IMR-90 (cell line): ENCODE results near the gene RALGPS1. TPM values are rescaled to one million over a fixed set of nuclear protein-coding genes. Genes with fewer than 3 reads are reported as not detected.

Experiments
- ATAC-seq: fragments of 200-7000 bp; cut with Tn5 transposase; 2 replicates; pipeline ENCODE4 v1.9.1; 2020; ENCODE audit warnings: low read depth, mild to moderate bottlenecking, moderate library complexity
- BruUV-seq: library from RNA; stranded (reverse); fragments of 400-500 nt; replicated peaks from 2 replicates; lab custom pipeline; 2021; lab: Mats Ljungman, UMichigan
- CTCF ChIA-PET: fragments of 300-600 bp; formaldehyde crosslinking; extraction: SDS; loops from one replicate; lab custom pipeline; 2021; ENCODE audit warnings: antibody characterized with exemption; lab: Yijun Ruan, JAX
- POLR2A ChIA-PET: fragments of 300-600 bp; sonication (Branson Sonifier 250); formaldehyde crosslinking; loops from one replicate; lab custom pipeline; 2022; ENCODE audit warnings: antibody characterized with exemption; ENCODE audit not compliant: unreplicated experiment; lab: Charles Lee
- DNase-seq: peaks from one replicate; pipeline ENCODE4 v3.0.0; 2013
- H2AFZ ChIP-seq: replicated peaks from 2 replicates; pipeline ENCODE3; 2013; ENCODE audit warnings: low read length, mild to moderate bottlenecking; ENCODE audit not compliant: poor library complexity
- H2AK5ac ChIP-seq: 2 replicates; pipeline ENCODE4 v1.6.1; 2013; ENCODE audit warnings: low read depth, low read length, inconsistent platforms
- H2AK9ac ChIP-seq: replicated peaks from 2 replicates; pipeline ENCODE3; 2013; ENCODE audit warnings: mild to moderate bottlenecking, low read depth, low read length, moderate library complexity; ENCODE audit not compliant: poor library complexity
- H2BK120ac ChIP-seq: 2 replicates; pipeline ENCODE4 v1.6.1; 2013; ENCODE audit warnings: low read depth, low read length, inconsistent platforms
- H2BK15ac ChIP-seq: 3 replicates; pipeline ENCODE4 v1.6.1; 2013; ENCODE audit warnings: low read depth, low read length, inconsistent platforms
- H2BK20ac ChIP-seq: 2 replicates; pipeline ENCODE4 v1.6.1; 2013; ENCODE audit warnings: low read depth, mild to moderate bottlenecking, inconsistent platforms, low read length, moderate library complexity
- H2BK5ac ChIP-seq: 2 replicates; pipeline ENCODE4 v1.6.1; 2013; ENCODE audit warnings: mild to moderate bottlenecking, low read depth, low read length, inconsistent platforms; ENCODE audit not compliant: poor library complexity, severe bottlenecking
- H3K14ac ChIP-seq: replicated peaks from 2 replicates; pipeline ENCODE4 v1.6.1; 2013; ENCODE audit warnings: low read depth, low read length, inconsistent platforms
- H3K18ac ChIP-seq: 2 replicates; pipeline ENCODE4 v1.6.1; 2013; ENCODE audit warnings: low read depth, low read length, control low read depth
- H3K23ac ChIP-seq: 2 replicates; pipeline ENCODE4 v1.6.1; 2013; ENCODE audit warnings: low read depth, low read length, inconsistent platforms
- H3K27ac ChIP-seq: 2 replicates; pipeline ENCODE4 v1.5.1; 2013; ENCODE audit warnings: mild to moderate bottlenecking, control low read depth, low read length; ENCODE audit not compliant: insufficient read depth
- H3K27me3 ChIP-seq: 2 replicates; pipeline ENCODE4 v1.6.1; 2013; ENCODE audit warnings: low read length; ENCODE audit not compliant: control insufficient read depth, insufficient read depth
- H3K36me3 ChIP-seq: 2 replicates; pipeline ENCODE4 v1.6.1; 2013; ENCODE audit warnings: low read length, mixed read lengths; ENCODE audit not compliant: control insufficient read depth, insufficient read depth
- H3K4ac ChIP-seq: 2 replicates; pipeline ENCODE4 v1.6.1; 2013; ENCODE audit warnings: low read depth, low read length, inconsistent platforms
- H3K4me1 ChIP-seq: 2 replicates; pipeline ENCODE4 v1.6.1; 2013; ENCODE audit warnings: low read length, mixed read lengths; ENCODE audit not compliant: control insufficient read depth, insufficient read depth
- H3K4me2 ChIP-seq: 2 replicates; pipeline ENCODE4 v1.6.1; 2013; ENCODE audit warnings: low read depth, mild to moderate bottlenecking, control low read depth, low read length, moderate library complexity
- H3K4me3 ChIP-seq: 2 replicates; pipeline ENCODE4 v1.5.1; 2013; ENCODE audit warnings: low read depth, mild to moderate bottlenecking, control low read depth, low read length, moderate library complexity; ENCODE audit not compliant: insufficient read depth
- H3K56ac ChIP-seq: 2 replicates; pipeline ENCODE4 v1.6.1; 2013; ENCODE audit warnings: low read length, inconsistent platforms; ENCODE audit not compliant: insufficient read depth; ENCODE audit errors: extremely low read depth
- H3K79me1 ChIP-seq, 2 experiments: 2 replicates each; pipeline ENCODE4 v1.6.1; 2013; ENCODE audit warnings: low read length in 2 of 2, inconsistent platforms in 1 of 2, low read depth in 1 of 2
- H3K9ac ChIP-seq: 2 replicates; pipeline ENCODE4 v1.6.1; 2013; ENCODE audit warnings: low read depth, low read length, control low read depth
- H3K9me1 ChIP-seq: 2 replicates; pipeline ENCODE4 v1.6.1; 2013; ENCODE audit warnings: low read length, inconsistent platforms; ENCODE audit not compliant: insufficient read depth
- H3K9me3 ChIP-seq: 2 replicates; pipeline ENCODE4 v1.6.1; 2013; ENCODE audit warnings: low read length; ENCODE audit not compliant: control insufficient read depth, insufficient read depth
- H4K20me1 ChIP-seq: 2 replicates; pipeline ENCODE4 v1.6.1; 2013; ENCODE audit warnings: low read length, inconsistent platforms; ENCODE audit not compliant: insufficient read depth
- H4K5ac ChIP-seq: 2 replicates; pipeline ENCODE4 v1.6.1; 2013; ENCODE audit warnings: mild to moderate bottlenecking, low read depth, low read length, control low read depth
- H4K8ac ChIP-seq, 2 experiments: 2 replicates each; pipeline ENCODE4 v1.6.1; 2013; ENCODE audit warnings: low read depth in 2 of 2, low read length in 2 of 2, control low read depth in 1 of 2, inconsistent platforms in 1 of 2
- H4K91ac ChIP-seq: 2 replicates; pipeline ENCODE4 v1.6.1; 2013; ENCODE audit warnings: low read depth, low read length, inconsistent platforms; ENCODE audit not compliant: insufficient read depth
- BHLHE40 ChIP-seq: fragments of 150-350 bp; IDR thresholded peaks from 2 replicates; pipeline ENCODE4 v1.6.1; 2016; ENCODE audit warnings: mild to moderate bottlenecking, low read depth, low read length
- CTCF ChIP-seq: conservative IDR thresholded peaks from 2 replicates; pipeline ENCODE4 v1.5.1; 2012; ENCODE audit warnings: mild to moderate bottlenecking, low read depth, low read length, improper control_type of control experiment
- ELK1 ChIP-seq: fragments of 150-350 bp; IDR thresholded peaks from 2 replicates; pipeline ENCODE4 v1.6.1; 2016; ENCODE audit warnings: low read depth, mild to moderate bottlenecking, low read length, moderate library complexity, borderline replicate concordance
- FOS ChIP-seq: fragments of 150-350 bp; IDR thresholded peaks from 2 replicates; pipeline ENCODE4 v1.6.1; 2016; ENCODE audit warnings: low read depth, low read length
- MAZ ChIP-seq: IDR thresholded peaks from 2 replicates; pipeline ENCODE4 v1.6.1; 2012; ENCODE audit warnings: low read depth, mild to moderate bottlenecking, low read length, improper control_type of control experiment, moderate library complexity, borderline replicate concordance
- NFE2L2 ChIP-seq: fragments of 150-350 bp; IDR thresholded peaks from 2 replicates; pipeline ENCODE4 v1.6.1; 2016; ENCODE audit warnings: low read depth, mild to moderate bottlenecking, low read length
- POLR2A ChIP-seq: IDR thresholded peaks from 2 replicates; pipeline ENCODE4 v1.6.1; 2012; ENCODE audit warnings: mild to moderate bottlenecking, low read depth, low read length
- RAD21 ChIP-seq: IDR thresholded peaks from 2 replicates; pipeline ENCODE4 v1.6.1; 2012; ENCODE audit warnings: low read length, improper control_type of control experiment
- RCOR1 ChIP-seq: IDR thresholded peaks from 2 replicates; pipeline ENCODE4 v1.6.1; 2012; ENCODE audit warnings: mild to moderate bottlenecking, low read length, improper control_type of control experiment; ENCODE audit not compliant: insufficient replicate concordance
- WGBS, 2 experiments: methylation state at CpG; one replicate each; pipeline versions ENCODE4 v1.1.5 to v1.1.7; 2013; ENCODE audit warnings: missing lambda C conversion rate in 2 of 2; ENCODE audit not compliant: insufficient read length in 1 of 2; ENCODE audit errors: extremely low coverage in 2 of 2; 5-methylcytosine and 5-hydroxymethylcytosine counted together
- dilution Hi-C: fragments of 300-500 bp; cut with HindIII; formaldehyde crosslinking; loops from one replicate; pipeline ENCODE4 v1.14.3; 2018; ENCODE audit warnings: low sequenced_read_pairs; ENCODE audit not compliant: unreplicated experiment
- in situ Hi-C: fragments of 300-500 bp; cut with MboI; formaldehyde crosslinking; loops from 3 replicates; pipeline ENCODE4 v1.14.3; 2019; ENCODE audit warnings: low sequenced_read_pairs, inconsistent platforms, mixed read lengths
- intact Hi-C: fragments of 100-400 bp; cut with micrococcal nuclease; formaldehyde crosslinking; loops from 2 replicates; pipeline ENCODE4 v1.10.0; 2022
- polyA plus RNA-seq, 3 experiments: library from polyadenylated mRNA; depleted of rRNA; stranded (reverse); fragments of >200 nt; gene quantifications; 2 replicates each; pipeline ENCODE4 v1.2.3, GENCODE V29; 2012; ENCODE audit warnings: low replicate concordance in 1 of 3
- total RNA-seq: library from RNA; depleted of rRNA; stranded (reverse); fragments of >200 nt; gene quantifications from 2 replicates; pipeline ENCODE4 v1.2.3, GENCODE V29; 2012

Gene RALGPS1
- total and polyA plus RNA-seq, 2 of the 4 experiments (the other 2 are of a cell fraction), result 0.90 to 2.8 TPM

- Histone ChIP-seq H3K27ac (no peak overlapping the region), H3K18ac (peak overlapping the region; percentile 39), H2BK5ac (peak overlapping the region; percentile 9), H3K27me3 (no peaks in the 10 kb centered on the region), H2AFZ (no peak overlapping the region), H3K36me3 (peaks cover 9% of the 10 kb centered on the region; the same call in 1 of the 2 replicates), H3K4me2 (no peak overlapping the region), H2AK9ac (peak overlapping the region; percentile 31), H2BK20ac (0 out of 2 replicates have a peak overlapping the region, but pooled peaks have one; percentile 29), H2BK15ac (peak overlapping the region; percentile 71; the same call in 2 of the 3 replicates), H3K4me3 (no peak overlapping the region), H3K4ac (peak overlapping the region; percentile 94), H3K56ac (no peak overlapping the region), H4K8ac (peak overlapping the region in 1 of 2 experiments; percentile 25; a peak in 2 of 4 replicates), H4K91ac (peak overlapping the region; percentile 51), H3K9me3 (no peaks in the 10 kb centered on the region), H3K14ac (no peak overlapping the region), H3K4me1 (peaks cover 27% of the 10 kb centered on the region), H4K20me1 (peaks cover 18% of the 10 kb centered on the region), H3K79me1 (peaks cover 21 to 29% of the 10 kb centered on the region in 2 experiments), H4K5ac (no peak overlapping the region; the same call in 1 of the 2 replicates), H3K9ac (no peak overlapping the region), H3K23ac (peak overlapping the region; percentile 17; the same call in 1 of the 2 replicates), H3K9me1 (peaks cover 34% of the 10 kb centered on the region), H2BK120ac (peak overlapping the region; percentile 47), H2AK5ac (peak overlapping the region; percentile 72; the same call in 1 of the 2 replicates)
- intact Hi-C loops, result no loop called here
- in situ Hi-C loops, result loop anchor here (5.0 kb wide), 1 partner anchor 63 kb away; no protein-coding TSS in a partner anchor
- dilution Hi-C loops, result no loop called here
- ChIA-PET POLR2A (no interaction called here), CTCF (no interaction called here)
- no peak for ATAC-seq
- BruUV-seq, result no TSS peak
- DNase-seq, result no peak
- TF ChIP-seq BHLHE40, result no peak
- TF ChIP-seq RAD21, result no peak
- no peak for TF ChIP-seq MAZ
- no peak for TF ChIP-seq CTCF
- no peak for TF ChIP-seq NFE2L2
- TF ChIP-seq RCOR1, result no peak
- TF ChIP-seq FOS, result no peak
- no peak for TF ChIP-seq POLR2A
- no peak for TF ChIP-seq ELK1
- WGBS, 2 experiments, result 92% methylated on average over 3 of the region's 7 CpGs; no CpG with 5 or more reads in 1 of the 2 experiments
Observed at GRCh38 chr9:127124111-127124531, 209.5 kb downstream of the RALGPS1 start.
